SU-DHL-6 (cell line): ENCODE data around the gene MECR.

ENCODE experiments used
- EZH2phosphoT487 ChIP-seq: fragments of 200-600 bp; sonication (generic), shearing (Covaris generic); conservative IDR thresholded peaks from 2 replicates; pipeline ENCODE4 v1.6.1; 2018; ENCODE audit warnings: mild to moderate bottlenecking, antibody characterized with exemption, low read length, moderate library complexity, mixed read lengths
- TF ChIP-seq, protein P1 (sequence below): fragments of 200-600 bp; sonication (generic); IDR thresholded peaks from one replicate; pipeline ENCODE4 v1.5.1; 2017; ENCODE audit warnings: antibody characterized with exemption, mild to moderate bottlenecking, low read length, moderate library complexity; ENCODE audit not compliant: insufficient read depth, poor library complexity, severe bottlenecking

DNA sequence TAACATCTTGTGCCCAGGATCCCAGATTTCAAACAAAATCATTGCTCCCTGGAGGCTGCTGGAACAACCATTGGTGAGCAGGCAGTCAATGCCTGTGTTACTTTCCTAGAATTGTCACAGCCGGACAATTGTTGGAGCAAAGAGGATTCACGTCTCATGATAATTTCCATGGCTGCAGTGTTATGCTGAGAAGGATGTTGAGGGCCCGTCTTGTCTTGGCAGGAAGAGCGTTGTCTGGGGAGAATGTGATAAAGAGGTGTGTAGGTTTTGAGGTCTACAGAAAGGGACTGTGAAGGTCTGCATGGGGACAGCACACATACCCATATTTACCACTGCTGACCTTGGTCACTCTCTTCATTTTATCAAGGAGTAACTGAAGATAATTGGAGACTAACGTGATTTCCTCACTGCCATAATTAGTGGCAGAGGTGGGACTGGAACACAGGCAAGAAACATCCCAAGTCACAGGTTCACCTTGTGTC is 6.3 kb downstream of the MECR start:
- TF ChIP-seq, protein P1, sequence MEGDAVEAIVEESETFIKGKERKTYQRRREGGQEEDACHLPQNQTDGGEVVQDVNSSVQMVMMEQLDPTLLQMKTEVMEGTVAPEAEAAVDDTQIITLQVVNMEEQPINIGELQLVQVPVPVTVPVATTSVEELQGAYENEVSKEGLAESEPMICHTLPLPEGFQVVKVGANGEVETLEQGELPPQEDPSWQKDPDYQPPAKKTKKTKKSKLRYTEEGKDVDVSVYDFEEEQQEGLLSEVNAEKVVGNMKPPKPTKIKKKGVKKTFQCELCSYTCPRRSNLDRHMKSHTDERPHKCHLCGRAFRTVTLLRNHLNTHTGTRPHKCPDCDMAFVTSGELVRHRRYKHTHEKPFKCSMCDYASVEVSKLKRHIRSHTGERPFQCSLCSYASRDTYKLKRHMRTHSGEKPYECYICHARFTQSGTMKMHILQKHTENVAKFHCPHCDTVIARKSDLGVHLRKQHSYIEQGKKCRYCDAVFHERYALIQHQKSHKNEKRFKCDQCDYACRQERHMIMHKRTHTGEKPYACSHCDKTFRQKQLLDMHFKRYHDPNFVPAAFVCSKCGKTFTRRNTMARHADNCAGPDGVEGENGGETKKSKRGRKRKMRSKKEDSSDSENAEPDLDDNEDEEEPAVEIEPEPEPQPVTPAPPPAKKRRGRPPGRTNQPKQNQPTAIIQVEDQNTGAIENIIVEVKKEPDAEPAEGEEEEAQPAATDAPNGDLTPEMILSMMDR, result no peak
- TF ChIP-seq EZH2phosphoT487, result no peak
